Measurements from ENCODE around the gene TF. TPM values are rescaled to one million over a fixed set of nuclear protein-coding genes. Genes with fewer than 3 reads are reported as not detected.

Gene TF
- total RNA-seq, 2 donors from 2014 or later = 1.6 to 2.2 TPM

GRCh38 chr3:133840055-133840737 is 94.0 kb downstream of the TF start:
- ATAC-seq (ENCODE audit: insufficient number of reproducible peaks, low FRiP score, low read depth) (no peak), DNase-seq (ENCODE audit: low spot score) (no peak)
- Histone ChIP-seq H3K27me3 (replicated peaks; ENCODE audit: insufficient read depth) (no peaks in the 10 kb centered on the region), H3K4me1 (ENCODE audit: control insufficient read depth in 1 of 2, low read depth in 2 of 2) (no peaks in the 10 kb centered on the region), H3K27ac (no peak overlapping the region), H3K9me3 (no peaks in the 10 kb centered on the region), H3K36me3 (no peaks in the 10 kb centered on the region), H3K4me3 (no peak overlapping the region)
- TF ChIP-seq, protein P1, sequence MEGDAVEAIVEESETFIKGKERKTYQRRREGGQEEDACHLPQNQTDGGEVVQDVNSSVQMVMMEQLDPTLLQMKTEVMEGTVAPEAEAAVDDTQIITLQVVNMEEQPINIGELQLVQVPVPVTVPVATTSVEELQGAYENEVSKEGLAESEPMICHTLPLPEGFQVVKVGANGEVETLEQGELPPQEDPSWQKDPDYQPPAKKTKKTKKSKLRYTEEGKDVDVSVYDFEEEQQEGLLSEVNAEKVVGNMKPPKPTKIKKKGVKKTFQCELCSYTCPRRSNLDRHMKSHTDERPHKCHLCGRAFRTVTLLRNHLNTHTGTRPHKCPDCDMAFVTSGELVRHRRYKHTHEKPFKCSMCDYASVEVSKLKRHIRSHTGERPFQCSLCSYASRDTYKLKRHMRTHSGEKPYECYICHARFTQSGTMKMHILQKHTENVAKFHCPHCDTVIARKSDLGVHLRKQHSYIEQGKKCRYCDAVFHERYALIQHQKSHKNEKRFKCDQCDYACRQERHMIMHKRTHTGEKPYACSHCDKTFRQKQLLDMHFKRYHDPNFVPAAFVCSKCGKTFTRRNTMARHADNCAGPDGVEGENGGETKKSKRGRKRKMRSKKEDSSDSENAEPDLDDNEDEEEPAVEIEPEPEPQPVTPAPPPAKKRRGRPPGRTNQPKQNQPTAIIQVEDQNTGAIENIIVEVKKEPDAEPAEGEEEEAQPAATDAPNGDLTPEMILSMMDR (IDR thresholded peaks at IDR 0.05) = no peak

DNA sequence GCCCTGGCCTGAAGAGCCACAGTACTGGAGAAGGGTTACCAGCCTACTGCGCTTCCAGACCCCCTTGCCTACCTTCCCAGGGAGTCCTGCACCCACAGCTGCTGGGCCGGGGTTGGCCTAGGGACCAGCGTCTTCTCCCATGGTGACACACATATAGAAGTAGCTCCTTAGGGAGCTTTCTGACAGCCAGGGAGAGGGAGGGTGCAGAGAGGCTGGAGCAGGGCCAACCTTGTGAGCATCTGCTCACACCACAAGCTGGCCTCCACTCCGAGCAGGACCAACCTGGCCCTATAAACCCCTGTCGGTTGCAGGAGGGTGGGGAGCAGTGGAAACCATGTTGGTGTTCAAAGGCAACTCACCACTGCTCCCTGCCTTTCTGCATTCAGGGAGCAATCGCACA is 94.6 kb downstream of the TF start:
- H3K27ac ChIP-seq = no peak overlapping the region
- ATAC-seq (ENCODE audit: insufficient number of reproducible peaks, low FRiP score, low read depth) (no peak), DNase-seq (ENCODE audit: low spot score) (no peak)
- H3K9me3 ChIP-seq = no peaks in the 10 kb centered on the region
- H3K4me3 ChIP-seq = no peak overlapping the region
- no peaks in the 10 kb centered on the region for H3K27me3 ChIP-seq (replicated peaks; ENCODE audit: insufficient read depth)
- no peaks in the 10 kb centered on the region for H3K4me1 ChIP-seq (ENCODE audit: control insufficient read depth in 1 of 2, low read depth in 2 of 2)
- TF ChIP-seq, protein P1 (IDR thresholded peaks at IDR 0.05) = no peak
- H3K36me3 ChIP-seq = no peaks in the 10 kb centered on the region

GRCh38 chr3:133841196-133841595 is 95.0 kb downstream of the TF start:
- Histone ChIP-seq H3K27ac (no peak overlapping the region), H3K27me3 (replicated peaks; ENCODE audit: insufficient read depth) (no peaks in the 10 kb centered on the region), H3K36me3 (no peaks in the 10 kb centered on the region), H3K9me3 (no peaks in the 10 kb centered on the region), H3K4me1 (ENCODE audit: control insufficient read depth in 1 of 2, low read depth in 2 of 2) (no peaks in the 10 kb centered on the region), H3K4me3 (no peak overlapping the region)
- TF ChIP-seq, protein P1 (IDR thresholded peaks at IDR 0.05) = no peak
- ATAC-seq (ENCODE audit: insufficient number of reproducible peaks, low FRiP score, low read depth) = no peak
- DNase-seq (ENCODE audit: low spot score) = no peak

- no peaks in the 10 kb centered on the region for H3K27me3 ChIP-seq (replicated peaks; ENCODE audit: insufficient read depth)
- ATAC-seq (ENCODE audit: insufficient number of reproducible peaks, low FRiP score, low read depth) (no peak), DNase-seq (ENCODE audit: low spot score) (no peak)
These were observed 96.0 kb downstream of the TF start for GRCh38 chr3:133842158-133842557.

GRCh38 chr3:133843634-133844033 is 97.4 kb downstream of the TF start:
- H3K27me3 ChIP-seq (replicated peaks; ENCODE audit: insufficient read depth) = no peaks in the 10 kb centered on the region
- no peaks in the 10 kb centered on the region for H3K9me3 ChIP-seq
- H3K36me3 ChIP-seq = no peaks in the 10 kb centered on the region
- H3K27ac ChIP-seq = no peak overlapping the region
- TF ChIP-seq, protein P1 (IDR thresholded peaks at IDR 0.05) = no peak
- no peaks in the 10 kb centered on the region for H3K4me1 ChIP-seq (ENCODE audit: control insufficient read depth in 1 of 2, low read depth in 2 of 2)
- ATAC-seq (ENCODE audit: insufficient number of reproducible peaks, low FRiP score, low read depth) (no peak), DNase-seq (ENCODE audit: low spot score) (no peak)
- no peak overlapping the region for H3K4me3 ChIP-seq

More at GRCh38 chr3:133842158-133842557, 96.0 kb downstream of the TF start:
- H3K4me3 ChIP-seq = no peak overlapping the region
- H3K27ac ChIP-seq = no peak overlapping the region
- H3K36me3 ChIP-seq = no peaks in the 10 kb centered on the region
- H3K4me1 ChIP-seq (ENCODE audit: control insufficient read depth in 1 of 2, low read depth in 2 of 2) = no peaks in the 10 kb centered on the region
- no peaks in the 10 kb centered on the region for H3K9me3 ChIP-seq
- TF ChIP-seq, protein P1 (IDR thresholded peaks at IDR 0.05) = no peak
